H9 (cell line): Measurements from ENCODE around the gene ERICH6B. TPM values are rescaled to one million over a fixed set of nuclear protein-coding genes. Genes with fewer than 3 reads are reported as not detected.

Source experiments
- DNase-seq: peaks from one replicate; pipeline ENCODE4 v3.0.0-alpha.2; 2017
- H2AFZ ChIP-seq: one replicate; pipeline ENCODE4 v1.6.1; 2013; ENCODE audit warnings: mild to moderate bottlenecking, low read length, control low read depth, moderate library complexity
- H2AK5ac ChIP-seq: 2 replicates; pipeline ENCODE4 v1.6.1; 2013; ENCODE audit warnings: low read length, control low read depth, mixed read lengths; ENCODE audit not compliant: insufficient read length
- H2BK120ac ChIP-seq: one replicate; pipeline ENCODE4 v1.6.1; 2013; ENCODE audit warnings: low read depth, mild to moderate bottlenecking, low read length, control low read depth, inconsistent platforms; ENCODE audit not compliant: poor library complexity, severe bottlenecking
- H2BK12ac ChIP-seq: 2 replicates; pipeline ENCODE4 v1.6.1; 2013; ENCODE audit warnings: low read length, control low read depth, mixed read lengths, low read depth; ENCODE audit not compliant: insufficient read length
- H2BK15ac ChIP-seq: 2 replicates; pipeline ENCODE4 v1.6.1; 2013; ENCODE audit warnings: low read depth, low read length, control low read depth
- H2BK20ac ChIP-seq: one replicate; pipeline ENCODE4 v1.6.1; 2013; ENCODE audit warnings: low read depth, mild to moderate bottlenecking, low read length, control low read depth, inconsistent platforms; ENCODE audit not compliant: poor library complexity, severe bottlenecking
- H2BK5ac ChIP-seq: 2 replicates; pipeline ENCODE4 v1.6.1; 2013; ENCODE audit warnings: low read length, control low read depth, mixed read lengths; ENCODE audit not compliant: insufficient read length
- H3K14ac ChIP-seq: 2 replicates; pipeline ENCODE4 v1.6.1; 2013; ENCODE audit warnings: low read length, control low read depth; ENCODE audit not compliant: insufficient read depth
- H3K18ac ChIP-seq: 2 replicates; pipeline ENCODE4 v1.6.1; 2013; ENCODE audit warnings: low read depth, mild to moderate bottlenecking, mixed read lengths, low read length, control low read depth; ENCODE audit not compliant: insufficient read length
- H3K23ac ChIP-seq: 2 replicates; pipeline ENCODE4 v1.6.1; 2013; ENCODE audit warnings: low read length, control low read depth, mixed read lengths, low read depth; ENCODE audit not compliant: insufficient read length
- H3K23me2 ChIP-seq: 2 replicates; pipeline ENCODE4 v1.6.1; 2013; ENCODE audit warnings: low read depth, mild to moderate bottlenecking, mixed read lengths, low read length, control low read depth; ENCODE audit not compliant: insufficient read length, poor library complexity, severe bottlenecking
- H3K27ac ChIP-seq: 2 replicates; pipeline ENCODE4 v1.5.1; 2013; ENCODE audit warnings: low read length, control low read depth, mixed read lengths, low read depth; ENCODE audit not compliant: insufficient read length
- H3K27me3 ChIP-seq: 2 replicates; pipeline ENCODE4 v1.6.1; 2013; ENCODE audit warnings: low read length, control low read depth, inconsistent platforms; ENCODE audit not compliant: insufficient read depth
- H3K4ac ChIP-seq: 2 replicates; pipeline ENCODE4 v1.6.1; 2013; ENCODE audit warnings: low read depth, mild to moderate bottlenecking, control low read depth, inconsistent platforms, low read length, moderate library complexity
- H3K4me1 ChIP-seq: 2 replicates; pipeline ENCODE4 v1.6.1; 2013; ENCODE audit warnings: low read length, control low read depth, inconsistent platforms; ENCODE audit not compliant: insufficient read depth
- H3K4me2 ChIP-seq: 2 replicates; pipeline ENCODE4 v1.6.1; 2013; ENCODE audit warnings: low read length, control low read depth, mixed read lengths; ENCODE audit not compliant: insufficient read length, insufficient read depth
- H3K56ac ChIP-seq: 2 replicates; pipeline ENCODE4 v1.6.1; 2013; ENCODE audit warnings: low read depth, mild to moderate bottlenecking, mixed read lengths, low read length, control low read depth; ENCODE audit not compliant: insufficient read length
- H3K79me1 ChIP-seq: 2 replicates; pipeline ENCODE4 v1.6.1; 2013; ENCODE audit warnings: low read depth, mild to moderate bottlenecking, moderate library complexity, low read length, control low read depth, inconsistent platforms; ENCODE audit not compliant: insufficient read depth, poor library complexity, severe bottlenecking
- H3K79me2 ChIP-seq: 2 replicates; pipeline ENCODE4 v1.6.1; 2013; ENCODE audit warnings: low read length, control low read depth, inconsistent platforms; ENCODE audit not compliant: insufficient read depth
- H3K9ac ChIP-seq: 2 replicates; pipeline ENCODE4 v1.6.1; 2013; ENCODE audit warnings: low read length, control low read depth, mixed read lengths; ENCODE audit not compliant: insufficient read length; ENCODE audit errors: extremely low read depth
- H3K9me3 ChIP-seq: one replicate; pipeline ENCODE4 v1.6.1; 2013; ENCODE audit warnings: low read depth, low read length, inconsistent platforms; ENCODE audit not compliant: control insufficient read depth
- H3T11ph ChIP-seq: one replicate; pipeline ENCODE4 v1.6.1; 2013; ENCODE audit warnings: mild to moderate bottlenecking, low read length, control low read depth, inconsistent platforms
- H4K20me1 ChIP-seq: one replicate; pipeline ENCODE4 v1.6.1; 2013; ENCODE audit not compliant: control insufficient read depth, insufficient read length, insufficient read depth
- H4K5ac ChIP-seq: 2 replicates; pipeline ENCODE4 v1.6.1; 2013; ENCODE audit warnings: low read depth, mild to moderate bottlenecking, mixed read lengths, low read length, control low read depth; ENCODE audit not compliant: insufficient read length
- H4K8ac ChIP-seq: replicated peaks from 2 replicates; pipeline ENCODE4 v1.6.1; 2013; ENCODE audit warnings: low read length, control low read depth, mixed read lengths, low read depth; ENCODE audit not compliant: insufficient read length
- H4K91ac ChIP-seq: 2 replicates; pipeline ENCODE4 v1.6.1; 2013; ENCODE audit warnings: low read depth, mild to moderate bottlenecking, moderate library complexity, mixed read lengths, low read length, control low read depth; ENCODE audit not compliant: insufficient read length
- H3K27ac Mint-ChIP-seq, 3 experiments: 2 replicates in 2 of 3; 3 replicates in 1 of 3; pipeline ENCODE4 v1.8.0; 2020 to 2021; ENCODE audit warnings: mixed read lengths in 3 of 3, mild to moderate bottlenecking in 1 of 3, moderate library complexity in 1 of 3
- H3K27me3 Mint-ChIP-seq: 2 replicates; pipeline ENCODE4 v1.8.0; 2021; ENCODE audit warnings: low read depth, mild to moderate bottlenecking, moderate library complexity, mixed read lengths
- H3K36me3 Mint-ChIP-seq, 3 experiments: 2 replicates in 2 of 3; 3 replicates in 1 of 3; pipeline ENCODE4 v1.8.0; 2020 to 2021; ENCODE audit warnings: low read depth in 3 of 3, mixed read lengths in 3 of 3; ENCODE audit not compliant: insufficient read depth in 1 of 3
- H3K4me1 Mint-ChIP-seq, 2 experiments: 2 replicates each; pipeline ENCODE4 v1.8.0; 2020; ENCODE audit warnings: mixed read lengths in 2 of 2
- H3K4me3 Mint-ChIP-seq, 2 experiments: 2 replicates in 1 of 2; 3 replicates in 1 of 2; pipeline ENCODE4 v1.8.0; 2020 to 2021; ENCODE audit warnings: mild to moderate bottlenecking in 2 of 2, mixed read lengths in 2 of 2, moderate library complexity in 1 of 2
- H3K9me3 Mint-ChIP-seq, 2 experiments: 2 replicates in 1 of 2; 3 replicates in 1 of 2; pipeline ENCODE4 v1.8.0; 2020; ENCODE audit warnings: mild to moderate bottlenecking in 2 of 2, mixed read lengths in 2 of 2, moderate library complexity in 1 of 2
- whole genome bisulfite sequencing: extraction: QIAGEN DNeasy Blood & Tissue Kit; methylation state at CpG from one replicate; pipeline ENCODE4 v1.1.7; 2013; ENCODE audit warnings: missing lambda C conversion rate, low lambda C conversion rate, mixed read lengths; ENCODE audit not compliant: insufficient read length; ENCODE audit errors: extremely low coverage; 5-methylcytosine and 5-hydroxymethylcytosine counted together
- total RNA-seq: library from RNA; stranded (reverse); gene quantifications from 2 replicates; pipeline ENCODE4 v1.2.1, GENCODE V29; 2021
- TF ChIP-seq, protein P1 (sequence below): fragments of 200-600 bp; sonication (generic); conservative IDR thresholded peaks from 3 replicates; pipeline ENCODE4 v1.8.0; 2021; ENCODE audit warnings: antibody characterized with exemption, mild to moderate bottlenecking

The ERICH6B gene
- total RNA-seq, 1 experiment from 2014 or later = not detected

DNA sequence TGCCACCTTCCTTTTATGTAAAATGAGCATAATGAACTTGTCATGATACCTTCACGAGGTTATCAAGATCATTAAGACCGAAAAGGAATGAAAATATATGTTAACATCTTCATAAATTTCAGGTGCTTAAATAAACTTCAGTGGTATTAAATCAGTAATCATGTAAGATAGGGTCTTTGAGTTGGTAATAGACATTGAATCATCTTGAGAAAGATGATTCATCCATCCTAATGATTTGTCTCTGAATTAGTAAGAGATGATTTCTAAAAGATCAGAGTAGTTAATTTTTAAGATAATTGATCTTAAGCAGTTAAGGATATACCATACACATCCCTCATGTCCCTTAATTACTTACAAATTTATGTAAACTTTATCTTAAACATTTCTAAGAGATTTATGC is 98.8 kb downstream of the ERICH6B start:
- Mint-ChIP-seq H3K27me3 (no peaks in the 10 kb centered on the region), H3K9me3 (no peaks in the 10 kb centered on the region), H3K27ac (no peak overlapping the region), H3K4me3 (no peak overlapping the region), H3K4me1 (no peaks in the 10 kb centered on the region), H3K36me3 (peaks cover 25 to 56% (median 54%) of the 10 kb centered on the region in 3 experiments; a peak in 6 of 7 replicates)
- no peak overlapping the region for H3K4me2 ChIP-seq
- H3K9me3 ChIP-seq = no peaks in the 10 kb centered on the region
- H2AFZ ChIP-seq = no peak overlapping the region
- no peak overlapping the region for H3K56ac ChIP-seq
- no peak overlapping the region for H2AK5ac ChIP-seq
- no peaks in the 10 kb centered on the region for H3K79me2 ChIP-seq
- H2BK120ac ChIP-seq = no peak overlapping the region
- H2BK12ac ChIP-seq = no peak overlapping the region
- no peak overlapping the region for H2BK20ac ChIP-seq
- H3K9ac ChIP-seq = no peak overlapping the region
- H4K8ac ChIP-seq = no peak overlapping the region
- no peaks in the 10 kb centered on the region for H3K4me1 ChIP-seq
- H3K27ac ChIP-seq = no peak overlapping the region
- H3K23me2 ChIP-seq = no peaks in the 10 kb centered on the region
- no peaks in the 10 kb centered on the region for H4K20me1 ChIP-seq
- H3K27me3 ChIP-seq = no peaks in the 10 kb centered on the region
- no peak overlapping the region for H3K14ac ChIP-seq
- H2BK15ac ChIP-seq = no peak overlapping the region
- H3T11ph ChIP-seq = no peak overlapping the region
- no peaks in the 10 kb centered on the region for H3K79me1 ChIP-seq
- no peak overlapping the region for H4K5ac ChIP-seq
- H3K23ac ChIP-seq = no peak overlapping the region
- no peak overlapping the region for H3K18ac ChIP-seq
- no peak overlapping the region for H3K4ac ChIP-seq
- WGBS = no CpG with 5 or more reads among the region's 2 CpGs
- no peak overlapping the region for H2BK5ac ChIP-seq
- no peak overlapping the region for H4K91ac ChIP-seq
- TF ChIP-seq, protein P1, sequence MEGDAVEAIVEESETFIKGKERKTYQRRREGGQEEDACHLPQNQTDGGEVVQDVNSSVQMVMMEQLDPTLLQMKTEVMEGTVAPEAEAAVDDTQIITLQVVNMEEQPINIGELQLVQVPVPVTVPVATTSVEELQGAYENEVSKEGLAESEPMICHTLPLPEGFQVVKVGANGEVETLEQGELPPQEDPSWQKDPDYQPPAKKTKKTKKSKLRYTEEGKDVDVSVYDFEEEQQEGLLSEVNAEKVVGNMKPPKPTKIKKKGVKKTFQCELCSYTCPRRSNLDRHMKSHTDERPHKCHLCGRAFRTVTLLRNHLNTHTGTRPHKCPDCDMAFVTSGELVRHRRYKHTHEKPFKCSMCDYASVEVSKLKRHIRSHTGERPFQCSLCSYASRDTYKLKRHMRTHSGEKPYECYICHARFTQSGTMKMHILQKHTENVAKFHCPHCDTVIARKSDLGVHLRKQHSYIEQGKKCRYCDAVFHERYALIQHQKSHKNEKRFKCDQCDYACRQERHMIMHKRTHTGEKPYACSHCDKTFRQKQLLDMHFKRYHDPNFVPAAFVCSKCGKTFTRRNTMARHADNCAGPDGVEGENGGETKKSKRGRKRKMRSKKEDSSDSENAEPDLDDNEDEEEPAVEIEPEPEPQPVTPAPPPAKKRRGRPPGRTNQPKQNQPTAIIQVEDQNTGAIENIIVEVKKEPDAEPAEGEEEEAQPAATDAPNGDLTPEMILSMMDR = no peak
- no peak for DNase-seq
